ENCODE measurements around the gene RBM22.

- TF ChIP-seq CTCF (conservative IDR thresholded peaks at IDR 0.05; ENCODE audit: low read depth, low read length), result peak; percentile 75
- TF ChIP-seq EZH2 (IDR thresholded peaks at IDR 0.05; ENCODE audit: low read length, unreplicated experiment), result no peak
Observed at GRCh38 chr5:150700594-150701377, at the start of gene RBM22.

Data from PC-3 (cell line).